NCI-H1694 (cell line): ENCODE measurements around the gene COX6B2.
"Not testable (repeated sequence)": the region's sequence is repeated elsewhere in the genome, so short reads cannot be mapped to it uniquely, and the experiment has no call there.

Experiments
- DNase-seq: peaks from one replicate; lab custom pipeline; 2025; lab: John Stamatoyannopoulos, UW

Gene COX6B2, protein sequence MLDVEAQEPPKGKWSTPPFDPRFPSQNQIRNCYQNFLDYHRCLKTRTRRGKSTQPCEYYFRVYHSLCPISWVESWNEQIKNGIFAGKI

DNA sequence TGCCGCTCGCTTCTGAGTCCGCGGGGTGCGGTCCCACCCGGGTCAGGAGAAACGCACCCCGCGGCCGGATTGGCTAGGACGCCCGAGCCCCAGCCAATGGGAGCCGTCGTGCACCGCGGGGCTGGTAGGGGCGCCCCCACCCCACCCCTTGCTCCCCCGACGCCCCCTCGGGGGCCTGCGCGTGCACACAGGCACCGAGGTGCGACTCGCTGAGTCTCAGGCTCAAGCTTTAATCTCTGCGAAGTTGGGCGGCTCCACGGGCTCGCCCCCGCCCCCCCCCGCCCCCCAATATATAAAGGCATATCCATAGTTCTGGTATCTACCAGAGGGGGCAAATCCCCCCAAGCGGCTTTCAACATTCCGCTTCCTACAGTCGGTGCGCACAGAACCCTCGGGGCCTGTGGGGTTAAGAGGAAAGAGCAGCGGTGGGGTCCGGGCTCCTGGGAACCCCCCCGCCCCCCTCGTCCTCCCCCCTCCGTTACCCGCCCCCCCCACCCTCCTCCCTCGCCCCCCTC, at the start of gene COX6B2:
COX6B2 (minus strand) TSS at position 22 of the 515 bp plus-strand sequence. CDS start 198 bp downstream, outside the sequence.
- DNase-seq = no peak

DNA sequence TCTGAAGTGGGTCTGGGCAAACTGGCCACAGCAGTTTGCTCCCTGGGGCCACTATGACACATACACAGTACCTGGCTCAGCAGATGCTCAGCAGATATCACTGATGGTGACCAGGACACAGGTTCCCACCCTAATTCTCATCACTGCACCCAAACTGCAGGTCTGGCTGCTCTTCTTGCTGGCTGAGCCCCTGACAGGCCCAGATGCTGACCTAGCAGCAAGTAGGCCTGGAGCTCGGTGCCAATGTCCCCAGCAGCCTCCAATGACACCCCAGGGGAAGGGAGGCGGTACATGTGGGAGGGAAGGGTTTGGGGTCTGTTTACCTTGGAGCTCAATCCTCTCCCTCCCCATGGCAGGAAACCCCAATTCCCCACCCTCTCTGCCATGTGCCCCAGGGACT, 48.0 kb upstream of the COX6B2 start:
- DNase-seq = no peak

DNA sequence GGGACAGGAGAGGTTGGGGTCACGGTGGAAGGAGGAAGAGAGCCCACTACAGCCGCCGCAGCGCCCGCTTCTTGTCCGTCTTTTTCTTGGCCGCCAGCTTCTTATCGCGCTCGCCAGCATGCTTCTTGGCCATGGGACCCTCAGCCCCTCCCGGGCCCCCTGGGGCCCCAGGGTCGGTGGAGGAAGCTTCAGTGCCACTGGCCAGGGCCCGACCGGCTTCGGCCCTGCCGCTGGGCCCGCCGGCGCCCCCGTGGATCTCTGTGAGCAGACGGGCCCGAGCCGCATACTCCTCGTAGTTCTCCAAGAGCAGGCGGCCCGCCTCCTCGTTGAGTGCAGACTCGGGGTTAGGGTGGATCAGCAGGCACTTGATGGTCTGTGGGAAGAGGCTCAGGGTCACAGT, 46.9 kb upstream of the COX6B2 start:
- not testable (repeated sequence) for DNase-seq

DNA sequence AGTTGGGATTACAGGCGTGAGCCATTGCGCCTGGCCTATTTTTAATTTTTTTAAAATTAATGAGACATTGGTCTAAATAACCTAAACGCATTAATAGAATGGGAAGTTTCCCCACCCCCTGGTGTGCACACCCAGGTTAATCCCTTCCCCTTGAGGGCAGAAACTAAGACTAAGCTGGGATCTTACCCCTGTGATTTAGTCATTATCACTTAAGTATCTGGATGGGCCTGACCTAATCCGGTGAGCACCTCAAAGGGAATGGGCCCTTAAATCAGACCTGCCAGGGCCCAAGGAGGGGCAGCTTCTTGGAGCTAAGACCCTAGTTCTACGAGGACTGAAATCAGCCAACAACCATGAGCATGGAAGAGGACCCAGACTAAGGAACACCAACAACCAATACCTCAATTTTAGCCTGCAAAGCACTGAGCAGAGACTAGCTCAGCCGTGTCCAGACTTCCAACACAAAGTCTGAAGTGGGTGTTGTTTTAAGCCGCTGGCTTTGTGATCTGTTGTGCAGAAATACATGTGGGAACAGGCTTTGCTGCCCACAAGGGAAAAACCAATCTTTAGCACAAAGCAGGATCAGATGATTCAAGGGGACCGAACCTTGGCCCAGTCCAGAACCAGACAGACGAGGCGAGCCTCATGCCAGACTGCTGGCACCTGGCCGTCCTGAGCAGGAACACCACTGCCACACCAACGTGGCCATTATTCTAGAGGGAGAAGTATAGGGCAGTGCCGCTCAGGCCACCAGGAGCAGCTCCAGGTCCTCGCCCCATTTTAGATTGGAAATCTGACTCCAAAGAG, 46.0 kb upstream of the COX6B2 start:
- DNase-seq = no peak

DNA sequence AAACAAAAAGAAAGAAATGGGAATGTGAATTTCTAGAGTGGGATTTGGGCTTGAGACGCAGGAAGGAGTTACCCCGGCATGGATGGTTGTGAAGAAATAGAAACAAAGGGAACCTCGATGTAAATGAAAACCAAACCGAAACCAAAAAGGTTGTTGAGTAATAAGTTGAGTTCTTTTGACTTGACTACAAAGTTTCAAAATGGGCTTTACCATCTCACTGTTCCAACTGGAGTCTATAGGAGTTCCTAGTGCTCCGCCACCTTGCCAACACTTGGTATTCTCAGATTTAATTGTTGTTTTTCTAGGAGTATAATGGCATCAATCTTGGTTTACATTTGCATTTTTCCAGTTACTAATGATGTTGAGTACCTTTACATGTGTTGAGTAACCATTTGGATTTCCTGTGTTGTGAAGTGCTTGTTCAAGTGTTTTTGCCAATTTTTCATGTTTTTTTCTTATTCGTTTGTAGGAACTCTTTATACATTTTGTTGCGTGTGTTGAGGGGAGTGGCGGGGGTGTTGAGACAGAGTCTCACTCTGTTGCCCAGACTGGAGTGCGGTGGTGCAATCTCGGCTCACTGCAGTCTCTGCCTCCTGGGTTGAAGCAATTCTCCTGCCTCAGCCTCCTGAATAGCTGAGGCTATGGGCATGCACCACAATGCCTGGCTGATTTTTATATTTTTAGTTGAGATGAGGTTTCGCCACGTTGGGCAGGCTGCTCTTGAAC, 43.8 kb upstream of the COX6B2 start:
- no peak for DNase-seq

DNA sequence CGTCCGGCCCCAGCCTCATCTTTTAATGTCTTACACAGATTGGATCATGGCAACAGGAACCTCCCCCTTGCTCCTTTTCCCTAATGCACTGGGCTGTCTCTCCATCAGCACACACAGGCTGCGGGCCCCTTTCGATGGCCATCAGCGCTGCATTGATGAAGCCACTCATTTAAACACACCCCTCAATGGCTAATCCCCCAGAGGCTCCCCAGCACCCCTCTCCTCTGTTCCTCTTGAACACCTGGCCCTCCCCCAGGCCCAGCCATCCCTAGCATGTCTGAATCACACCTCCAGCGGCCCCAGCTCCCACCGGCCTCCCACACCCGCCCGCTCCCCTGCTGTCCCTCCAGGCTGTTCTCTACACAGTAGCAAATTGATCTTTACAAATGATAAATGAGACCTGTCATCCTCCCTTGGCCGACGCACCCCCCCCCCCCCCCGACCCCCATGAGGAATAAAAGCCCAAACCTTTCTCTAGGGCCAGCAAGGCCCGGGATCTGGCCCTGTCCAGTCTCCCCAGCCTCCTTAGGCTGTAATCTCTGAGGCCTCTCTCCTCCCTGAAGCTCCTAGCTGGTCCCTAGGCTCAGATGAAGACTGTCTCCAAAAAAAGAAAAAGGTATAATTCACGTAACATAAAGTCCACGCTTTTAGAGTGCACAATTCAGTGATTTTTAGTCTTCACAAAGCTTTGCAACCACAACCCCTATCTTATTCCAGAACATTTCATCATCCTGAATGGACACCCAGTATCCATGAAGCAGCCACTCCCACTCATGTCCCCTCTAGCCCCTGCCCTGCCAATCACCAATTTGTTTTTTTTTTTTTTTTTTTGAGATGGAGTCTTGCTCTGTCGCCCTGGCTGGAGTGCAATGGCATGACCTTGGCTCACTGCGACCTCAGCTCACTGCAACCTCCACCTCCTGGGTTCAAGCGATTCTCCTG, 38.6 kb upstream of the COX6B2 start:
- DNase-seq = no peak

DNA sequence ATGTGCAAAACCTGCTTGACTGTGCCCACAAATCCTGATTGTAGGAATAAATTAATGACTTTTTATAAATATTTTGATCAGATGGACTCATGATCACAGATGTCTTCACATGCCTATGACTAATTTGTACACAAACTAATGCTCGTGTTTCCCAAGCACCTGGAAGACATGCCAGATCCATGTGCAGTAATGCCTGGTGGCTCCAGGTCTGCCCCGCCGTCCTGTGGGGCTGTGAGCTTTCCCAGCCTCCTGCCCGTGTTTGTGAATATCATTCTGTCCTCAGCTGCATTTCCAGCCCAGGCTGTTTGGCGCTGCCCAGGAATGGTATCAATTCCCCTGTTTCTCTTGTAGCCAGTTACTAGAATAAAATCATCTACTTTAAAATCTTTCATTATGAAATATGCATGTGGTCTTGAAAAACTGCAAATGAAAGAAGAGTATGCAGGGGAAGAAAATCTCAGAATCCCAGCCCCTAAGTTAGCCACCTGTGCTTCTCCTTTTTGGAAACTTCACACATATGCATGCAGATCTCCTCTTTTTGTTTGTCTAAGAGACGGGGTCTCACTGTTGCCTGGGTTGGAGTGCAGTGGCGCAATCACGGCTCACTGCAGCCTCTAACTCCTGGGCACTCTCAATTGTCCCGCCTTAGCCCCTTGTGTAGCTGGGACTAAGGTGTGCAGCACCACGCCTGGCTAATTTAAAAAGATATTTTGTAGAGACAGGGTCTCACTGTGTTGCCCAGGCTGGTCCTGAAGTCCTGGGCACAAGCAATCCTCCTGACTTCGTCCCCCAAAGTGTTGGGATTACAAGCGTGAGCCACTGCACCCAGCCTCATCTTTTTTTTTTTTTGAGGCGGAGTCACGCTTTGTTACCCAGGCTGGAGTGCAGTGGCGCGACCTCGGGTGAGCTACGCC, 37.4 kb upstream of the COX6B2 start:
- no peak for DNase-seq

DNA sequence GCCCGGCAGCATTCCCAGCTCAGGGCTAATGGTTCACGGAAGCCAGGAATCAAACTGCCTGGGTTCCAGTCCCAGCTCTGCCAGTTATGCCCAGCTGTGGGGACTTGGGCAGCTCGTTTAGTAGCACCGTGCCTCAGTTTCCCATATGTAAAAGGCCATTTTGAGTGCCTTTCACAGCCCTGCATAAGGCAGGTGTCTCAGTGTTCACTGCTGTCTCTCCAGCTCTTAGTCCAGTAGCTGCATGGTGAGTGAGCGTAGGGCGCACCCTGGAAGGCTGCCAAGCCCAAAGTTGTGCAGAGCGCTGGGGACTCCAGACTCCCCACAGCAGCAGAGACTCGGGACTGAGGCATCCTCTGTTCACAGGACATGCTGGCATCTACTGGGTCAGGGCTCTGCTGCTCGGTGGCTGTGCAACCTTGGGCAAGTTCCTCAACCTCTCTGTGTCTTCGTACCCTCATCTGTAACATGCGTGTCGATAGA, 36.7 kb upstream of the COX6B2 start:
- no peak for DNase-seq

DNA sequence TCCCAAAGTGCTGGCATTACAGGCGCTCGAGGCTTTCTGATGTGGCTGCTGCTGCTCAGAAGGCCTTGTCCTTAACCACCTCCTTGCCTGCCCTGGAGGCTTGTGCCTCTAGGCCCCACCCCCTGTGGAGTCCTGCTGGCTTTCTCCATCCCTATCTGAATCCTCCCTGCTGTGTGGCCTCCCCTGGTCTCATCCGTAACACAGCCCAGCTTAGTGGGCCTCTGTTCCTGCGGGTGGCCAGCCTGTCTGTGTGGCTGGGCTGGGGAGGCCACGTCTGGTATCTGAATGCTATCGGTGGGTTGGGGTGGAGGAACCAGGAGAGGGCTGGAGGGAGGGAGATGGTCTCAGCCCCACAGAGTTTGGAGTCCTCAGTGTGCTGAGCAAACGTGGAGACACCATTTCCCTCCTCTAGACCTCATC, 36.0 kb upstream of the COX6B2 start:
- DNase-seq = no peak

DNA sequence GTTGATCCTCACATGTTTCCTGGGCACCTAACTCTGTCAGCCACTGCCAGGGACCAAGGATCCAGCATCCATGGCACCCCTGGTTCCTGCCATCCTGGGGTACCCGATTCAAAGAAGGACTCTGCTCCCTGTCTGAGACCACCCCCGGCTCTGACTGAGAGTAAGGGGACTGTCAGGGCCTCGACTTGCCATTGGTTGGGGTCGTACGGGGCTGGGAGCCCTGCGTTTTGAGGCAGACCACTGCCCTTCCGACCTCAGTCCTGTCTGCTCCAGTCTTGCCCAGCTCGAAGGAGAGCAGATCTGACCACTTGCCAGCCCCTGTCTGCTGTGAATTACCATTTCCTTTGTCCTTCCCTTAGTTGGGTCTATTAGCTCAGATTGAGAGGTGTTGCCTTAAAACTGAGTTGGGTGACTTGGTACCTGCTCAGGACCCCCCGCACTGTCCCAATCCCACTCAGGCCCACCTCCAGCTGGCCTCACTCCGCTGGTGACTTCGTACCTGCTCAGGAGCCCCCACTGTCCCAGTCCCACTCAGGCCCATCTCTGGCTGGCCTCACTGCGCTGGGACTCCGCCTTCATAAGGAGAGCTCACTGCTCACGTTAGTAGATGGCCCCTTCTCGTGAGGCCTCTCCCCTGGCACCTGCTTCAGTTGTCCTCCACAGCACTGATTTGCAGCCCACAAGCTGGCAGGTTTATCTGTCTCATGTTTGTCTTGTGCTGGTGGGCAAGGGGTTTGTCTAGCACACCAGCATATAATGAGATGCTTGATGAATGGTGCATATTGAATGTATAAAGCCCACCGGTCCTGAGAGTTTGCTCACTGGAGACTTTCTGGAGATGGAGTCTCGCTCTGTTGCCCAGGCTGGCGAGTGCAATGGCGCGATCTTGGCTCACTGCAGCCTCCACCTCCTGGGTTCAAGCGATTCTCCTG, 35.1 kb upstream of the COX6B2 start:
- DNase-seq = no peak

DNA sequence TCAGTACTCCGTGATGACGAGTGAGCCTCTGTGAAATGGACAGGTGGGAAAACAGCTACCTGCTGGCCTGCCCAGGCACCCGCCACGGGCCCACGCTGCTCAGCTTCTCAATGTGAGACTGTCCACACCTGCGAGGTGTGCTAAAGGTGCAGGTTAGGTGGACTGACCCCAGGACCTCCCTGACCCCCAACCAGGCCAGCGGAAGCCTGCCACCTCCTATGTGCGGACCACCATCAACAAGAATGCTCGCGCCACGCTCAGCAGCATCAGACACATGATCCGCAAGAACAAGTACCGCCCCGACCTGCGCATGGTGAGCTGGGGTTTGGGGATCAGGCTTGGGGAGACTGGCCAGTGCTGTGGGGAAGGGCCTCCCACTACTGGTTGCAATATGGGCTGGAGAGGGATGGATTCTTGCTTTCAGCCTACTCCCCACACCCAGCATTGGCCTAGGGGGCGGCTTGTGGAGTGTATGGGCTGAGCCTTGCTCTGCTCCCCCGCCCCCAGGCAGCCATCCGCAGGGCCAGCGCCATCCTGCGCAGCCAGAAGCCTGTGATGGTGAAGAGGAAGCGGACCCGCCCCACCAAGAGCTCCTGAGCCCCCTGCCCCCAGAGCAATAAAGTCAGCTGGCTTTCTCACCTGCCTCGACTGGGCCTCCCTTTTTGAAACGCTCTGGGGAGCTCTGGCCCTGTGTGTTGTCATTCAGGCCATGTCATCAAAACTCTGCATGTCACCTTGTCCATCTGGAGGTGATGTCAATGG, 33.4 kb upstream of the COX6B2 start:
- DNase-seq = no peak

DNA sequence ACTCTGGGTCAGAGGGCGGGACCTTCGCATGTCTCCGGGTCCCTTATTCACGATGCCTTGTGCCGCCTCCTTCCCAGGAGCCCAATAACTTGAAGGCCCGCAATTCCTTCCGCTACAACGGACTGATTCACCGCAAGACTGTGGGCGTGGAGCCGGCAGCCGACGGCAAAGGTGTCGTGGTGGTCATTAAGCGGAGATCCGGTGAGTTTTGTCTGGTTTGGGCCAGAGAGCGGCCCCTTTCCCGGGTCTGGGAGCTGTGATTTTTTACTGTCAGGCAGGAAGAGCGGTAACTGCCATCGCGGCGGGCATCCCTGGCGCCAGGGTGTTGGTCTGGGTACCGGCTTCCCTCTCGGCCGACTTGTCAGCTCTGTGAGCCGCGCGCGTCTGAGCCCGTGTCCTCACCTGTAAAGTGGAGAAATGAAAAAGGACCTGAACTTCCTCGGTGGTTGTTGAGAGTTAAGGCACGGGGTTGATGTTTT, 32.0 kb upstream of the COX6B2 start:
- no peak for DNase-seq

DNA sequence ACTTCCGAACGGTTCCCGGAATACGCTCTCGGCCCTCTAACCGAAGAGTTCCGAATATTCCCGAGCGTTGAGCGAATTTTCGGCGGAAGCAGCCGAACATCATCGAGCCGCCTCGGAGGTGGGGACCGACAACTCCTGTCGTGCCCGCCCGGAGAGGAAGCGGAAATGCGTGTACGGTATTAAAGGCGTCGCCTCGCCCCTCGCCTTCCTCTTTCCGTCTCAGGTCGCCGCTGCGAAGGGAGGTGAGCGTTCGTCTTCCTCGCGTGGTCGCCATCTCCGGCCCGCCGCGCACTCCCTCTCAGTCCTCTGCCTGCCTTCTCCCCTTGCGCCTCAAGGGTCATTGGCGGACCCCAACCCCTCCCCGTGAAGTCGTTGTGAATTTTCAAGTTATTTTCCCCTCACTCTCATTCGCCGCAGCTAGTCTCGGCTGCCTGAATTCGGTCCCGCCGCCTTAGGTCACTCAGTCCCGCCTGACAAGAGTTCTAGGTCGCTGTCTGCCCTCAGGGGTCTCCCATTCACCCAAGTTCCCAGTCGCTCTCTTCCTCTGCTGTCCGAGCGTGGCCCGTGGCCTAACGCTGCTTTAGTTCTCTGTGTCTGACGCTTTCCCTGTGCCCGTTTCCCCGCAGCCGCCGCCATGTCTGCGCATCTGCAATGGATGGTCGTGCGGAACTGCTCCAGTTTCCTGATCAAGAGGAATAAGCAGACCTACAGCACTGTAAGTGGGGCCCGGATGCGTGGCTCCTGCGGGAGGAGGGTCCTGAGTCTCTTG, 31.4 kb upstream of the COX6B2 start, which contains the start of gene RPL28:
RPL28 (plus strand) TSS at position 209 of the 769 bp plus-strand sequence; CDS start at position 635, 426 bp downstream.
- peak; percentile 99 for DNase-seq

DNA sequence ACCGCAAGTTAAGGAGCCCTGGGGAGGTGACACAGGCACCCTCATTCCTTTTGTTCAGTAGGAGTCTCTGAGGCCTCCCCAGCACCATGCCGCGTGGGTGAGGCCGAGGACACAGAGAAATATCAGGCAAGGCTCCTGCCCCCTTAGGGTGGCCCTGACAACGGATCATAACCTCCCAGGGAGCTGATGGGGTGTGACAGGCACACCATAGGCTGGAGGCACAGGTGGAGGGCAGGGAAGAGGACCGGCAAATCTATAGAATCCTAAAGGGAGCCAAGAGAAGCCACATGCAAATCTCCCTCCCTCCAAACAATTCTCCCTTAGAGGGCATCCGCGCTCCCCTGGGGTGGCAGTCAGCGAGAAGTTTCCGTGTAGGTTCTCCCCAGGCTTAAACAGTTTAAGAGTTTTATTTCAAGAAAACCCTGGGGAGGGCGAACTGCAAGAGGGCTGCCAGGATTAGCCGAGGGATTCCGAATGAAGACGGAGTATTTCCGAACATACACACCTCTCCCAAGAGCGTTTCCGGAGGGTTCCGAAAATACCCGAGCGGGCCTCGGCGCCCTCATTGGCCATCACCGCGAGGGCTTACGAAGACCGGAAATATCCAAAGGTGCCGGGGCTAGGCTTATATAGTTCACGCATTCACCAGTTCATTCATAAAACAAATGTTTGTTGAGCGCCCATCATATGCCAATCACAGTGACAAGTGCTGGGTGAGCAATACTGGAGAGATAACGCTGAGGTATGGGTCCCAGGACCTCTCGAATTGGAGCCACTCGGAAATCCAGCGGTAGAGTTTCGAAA, 30.6 kb upstream of the COX6B2 start:
- DNase-seq = peak; percentile 96

DNA sequence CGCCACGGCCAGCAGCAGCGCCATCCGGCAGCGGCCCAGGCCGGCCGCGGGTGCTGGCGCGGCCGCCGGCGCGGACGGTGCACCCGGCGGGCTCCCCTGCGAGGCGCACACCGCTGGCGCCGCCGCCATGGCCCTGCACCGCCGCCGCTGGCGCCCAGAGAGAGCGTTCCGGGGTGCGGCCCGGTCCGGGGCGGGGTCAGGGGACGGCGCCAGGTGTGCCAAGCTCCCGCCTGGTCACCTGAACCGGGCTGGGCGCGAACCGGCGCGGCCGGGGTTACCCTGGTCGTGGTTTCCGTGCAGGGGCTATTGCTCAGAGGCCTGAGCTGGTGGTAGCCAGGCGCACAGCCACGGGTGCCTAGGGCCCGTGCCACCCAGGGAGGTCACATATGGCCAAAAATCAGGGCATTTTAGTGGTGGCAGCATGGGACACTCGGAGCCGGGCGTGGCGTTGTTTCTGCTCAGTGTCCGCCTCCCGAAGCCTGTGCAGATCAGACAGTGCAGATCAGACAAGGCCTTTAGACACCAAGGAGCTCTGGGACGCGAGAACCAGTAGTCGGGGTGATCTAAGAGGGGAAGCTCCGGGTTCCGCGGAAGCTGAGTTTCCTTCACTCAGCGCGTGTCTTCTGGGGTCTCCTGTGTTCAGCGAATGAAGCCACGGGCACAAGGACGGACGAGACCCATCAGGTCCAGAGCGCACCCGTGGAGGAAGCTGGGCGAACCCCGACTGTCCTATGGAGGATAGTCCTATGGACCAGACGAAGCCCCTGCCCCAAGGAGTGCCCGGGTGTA, 29.8 kb upstream of the COX6B2 start, which contains the start of gene TMEM238:
TMEM238 (minus strand) TSS at position 162 of the 789 bp plus-strand sequence; CDS start at position 129, 33 bp downstream.
- DNase-seq = no peak
